Cardiac muscle cell (in vitro differentiated cells and primary cell): ENCODE results near the gene PRKAG2. TPM values are rescaled to one million over a fixed set of nuclear protein-coding genes. Genes with fewer than 3 reads are reported as not detected.
"Not testable (repeated sequence)": the region's sequence is repeated elsewhere in the genome, so short reads cannot be mapped to it uniquely, and the experiment has no call there.

Experiments used
- DNase-seq, 2 donors: peaks; one replicate each; pipeline versions ENCODE4 v3.0.0 to v3.0.0-alpha.2; 2010 to 2017; ENCODE audit warnings: low read depth in 1 of 2, low spot score in 1 of 2
- H3K27ac ChIP-seq: fragments of 200-600 bp; sonication (generic); 2 replicates; pipeline ENCODE4 v1.5.1; 2016
- H3K27me3 ChIP-seq: fragments of 200-600 bp; sonication (generic); 2 replicates; pipeline ENCODE4 v1.6.0; 2016; ENCODE audit warnings: control low read depth
- H3K36me3 ChIP-seq: fragments of 200-600 bp; sonication (generic); 2 replicates; pipeline ENCODE4 v1.5.1; 2016; ENCODE audit warnings: control low read depth
- H3K4me1 ChIP-seq: fragments of 200-600 bp; sonication (generic); 2 replicates; pipeline ENCODE4 v1.8.1; 2017; ENCODE audit warnings: low read depth, mild to moderate bottlenecking, mixed run types
- H3K4me3 ChIP-seq: fragments of 200-600 bp; sonication (generic); 2 replicates; pipeline ENCODE4 v1.5.1; 2016; ENCODE audit warnings: mild to moderate bottlenecking
- H3K9me3 ChIP-seq: fragments of 200-600 bp; sonication (generic); 2 replicates; pipeline ENCODE4 v1.5.1; 2017; ENCODE audit warnings: low read depth, mild to moderate bottlenecking, control low read depth
- polyA plus RNA-seq: library from polyadenylated mRNA; unstranded; fragments of >200 nt; fragmentation: Nextera tagmentation; extraction: Ambion mirVana; gene quantifications from 2 replicates; pipeline ENCODE4 v1.2.1, GENCODE V29; 2016
- total RNA-seq: library from RNA; depleted of rRNA; stranded (reverse); fragments of >200 nt; gene quantifications from 2 replicates; pipeline ENCODE4 v1.2.3, GENCODE V29; 2016
- TF ChIP-seq, protein P1 (sequence below): IDR thresholded peaks from 2 replicates; pipeline ENCODE4 v1.5.1; 2012; ENCODE audit warnings: low read depth, mild to moderate bottlenecking, low read length

PRKAG2 gene
- total and polyA plus RNA-seq, 2 experiments from 2014 or later, result 43.4 to 85.3 TPM

DNA sequence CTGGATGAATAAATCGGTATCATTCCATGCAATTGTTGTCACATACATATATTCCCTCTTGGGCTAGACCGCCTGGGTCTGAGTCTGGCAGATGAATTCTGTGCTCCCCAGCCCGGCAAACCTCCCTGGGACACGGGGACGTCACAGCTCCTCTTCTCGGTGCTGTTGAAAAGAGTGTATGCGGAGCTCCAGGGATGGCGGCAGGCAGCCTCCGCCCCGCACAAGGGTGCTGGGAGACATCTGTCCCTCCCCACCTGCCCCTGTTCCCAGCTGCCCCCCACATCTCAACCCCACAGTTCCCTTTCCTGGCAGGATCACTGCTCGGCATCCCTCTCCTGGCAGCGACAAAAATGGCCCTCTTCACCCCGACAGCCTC is 32.1 kb downstream of the PRKAG2 start:
- H3K27ac ChIP-seq, result no peak overlapping the region

DNA sequence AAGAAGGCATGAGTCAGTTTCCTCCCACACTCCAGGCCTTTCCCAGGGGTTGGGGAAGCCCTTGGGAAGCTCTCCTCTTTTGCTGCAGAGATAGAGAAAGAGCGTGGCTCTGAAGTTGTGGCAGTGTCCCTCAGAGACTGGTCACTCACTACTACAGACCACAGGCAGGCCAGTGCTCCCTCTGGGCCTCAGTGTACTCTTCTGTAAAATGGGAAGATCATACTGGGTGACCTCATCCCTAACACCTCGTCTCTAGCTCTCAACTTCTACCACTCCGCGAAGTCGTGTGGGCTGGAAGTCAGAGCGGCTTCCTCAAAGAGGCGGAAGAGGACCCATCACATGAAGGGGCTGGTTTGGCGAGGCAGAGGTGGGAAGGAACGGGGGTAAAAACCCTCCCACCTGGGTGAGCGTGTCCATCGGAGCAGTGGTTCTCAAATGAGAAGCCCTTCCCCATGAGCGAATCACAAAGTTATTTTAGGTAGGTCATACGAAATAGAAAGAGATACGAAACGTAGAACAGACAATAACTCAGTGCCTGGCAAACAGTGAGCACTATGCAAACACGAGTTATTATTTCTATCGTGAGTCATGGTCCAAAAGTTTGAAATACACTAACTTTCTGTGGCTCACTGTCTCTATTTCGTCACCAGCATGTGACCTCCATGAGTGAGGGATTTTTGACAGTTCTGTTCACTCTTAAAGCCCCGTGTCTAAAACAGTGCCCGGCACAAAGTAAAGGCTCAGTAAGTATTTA is 32.7 kb downstream of the PRKAG2 start:
- H3K4me1 ChIP-seq, result no peaks in the 10 kb centered on the region
- no peaks in the 10 kb centered on the region for H3K27me3 ChIP-seq
- H3K27ac ChIP-seq, result no peak overlapping the region
- peak in 1 of 2 donors; percentile 60 for DNase-seq
- H3K36me3 ChIP-seq, result no peaks in the 10 kb centered on the region
- TF ChIP-seq, protein P1, sequence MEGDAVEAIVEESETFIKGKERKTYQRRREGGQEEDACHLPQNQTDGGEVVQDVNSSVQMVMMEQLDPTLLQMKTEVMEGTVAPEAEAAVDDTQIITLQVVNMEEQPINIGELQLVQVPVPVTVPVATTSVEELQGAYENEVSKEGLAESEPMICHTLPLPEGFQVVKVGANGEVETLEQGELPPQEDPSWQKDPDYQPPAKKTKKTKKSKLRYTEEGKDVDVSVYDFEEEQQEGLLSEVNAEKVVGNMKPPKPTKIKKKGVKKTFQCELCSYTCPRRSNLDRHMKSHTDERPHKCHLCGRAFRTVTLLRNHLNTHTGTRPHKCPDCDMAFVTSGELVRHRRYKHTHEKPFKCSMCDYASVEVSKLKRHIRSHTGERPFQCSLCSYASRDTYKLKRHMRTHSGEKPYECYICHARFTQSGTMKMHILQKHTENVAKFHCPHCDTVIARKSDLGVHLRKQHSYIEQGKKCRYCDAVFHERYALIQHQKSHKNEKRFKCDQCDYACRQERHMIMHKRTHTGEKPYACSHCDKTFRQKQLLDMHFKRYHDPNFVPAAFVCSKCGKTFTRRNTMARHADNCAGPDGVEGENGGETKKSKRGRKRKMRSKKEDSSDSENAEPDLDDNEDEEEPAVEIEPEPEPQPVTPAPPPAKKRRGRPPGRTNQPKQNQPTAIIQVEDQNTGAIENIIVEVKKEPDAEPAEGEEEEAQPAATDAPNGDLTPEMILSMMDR, result no peak
- no peak overlapping the region for H3K4me3 ChIP-seq
- H3K9me3 ChIP-seq, result no peaks in the 10 kb centered on the region

More for the DNA sequence above, 32.1 kb downstream of the PRKAG2 start:
- Histone ChIP-seq H3K27me3 (no peaks in the 10 kb centered on the region), H3K36me3 (no peaks in the 10 kb centered on the region), H3K9me3 (no peaks in the 10 kb centered on the region), H3K4me3 (no peak overlapping the region), H3K4me1 (no peaks in the 10 kb centered on the region)
- TF ChIP-seq, protein P1, result no peak
- DNase-seq, result no peak

DNA sequence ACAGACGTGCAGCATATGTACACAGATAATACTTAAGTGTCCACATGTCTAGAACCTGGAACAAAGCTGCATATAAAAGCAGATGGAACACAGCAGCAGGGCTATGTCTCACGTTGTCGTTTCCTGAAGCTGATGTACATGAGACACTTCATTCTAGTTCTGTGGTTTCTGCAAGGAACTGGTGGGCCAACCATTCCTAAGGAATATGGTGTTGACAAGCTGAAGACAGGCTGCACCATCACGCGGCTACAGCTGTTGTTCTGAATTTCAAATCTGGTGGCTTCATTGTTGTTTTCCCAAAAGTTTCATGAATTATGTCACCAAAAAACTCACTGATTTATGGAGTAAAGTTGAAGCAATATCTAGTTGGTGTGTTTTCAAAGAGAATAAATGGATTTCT is 33.7 kb downstream of the PRKAG2 start:
- DNase-seq, result peak in 1 of 2 donors; percentile 50
- H3K4me3 ChIP-seq, result no peak overlapping the region
- no peak overlapping the region for H3K27ac ChIP-seq
- H3K9me3 ChIP-seq, result no peaks in the 10 kb centered on the region
- TF ChIP-seq, protein P1, result no peak
- no peaks in the 10 kb centered on the region for H3K4me1 ChIP-seq
- no peaks in the 10 kb centered on the region for H3K36me3 ChIP-seq
- H3K27me3 ChIP-seq, result no peaks in the 10 kb centered on the region

DNA sequence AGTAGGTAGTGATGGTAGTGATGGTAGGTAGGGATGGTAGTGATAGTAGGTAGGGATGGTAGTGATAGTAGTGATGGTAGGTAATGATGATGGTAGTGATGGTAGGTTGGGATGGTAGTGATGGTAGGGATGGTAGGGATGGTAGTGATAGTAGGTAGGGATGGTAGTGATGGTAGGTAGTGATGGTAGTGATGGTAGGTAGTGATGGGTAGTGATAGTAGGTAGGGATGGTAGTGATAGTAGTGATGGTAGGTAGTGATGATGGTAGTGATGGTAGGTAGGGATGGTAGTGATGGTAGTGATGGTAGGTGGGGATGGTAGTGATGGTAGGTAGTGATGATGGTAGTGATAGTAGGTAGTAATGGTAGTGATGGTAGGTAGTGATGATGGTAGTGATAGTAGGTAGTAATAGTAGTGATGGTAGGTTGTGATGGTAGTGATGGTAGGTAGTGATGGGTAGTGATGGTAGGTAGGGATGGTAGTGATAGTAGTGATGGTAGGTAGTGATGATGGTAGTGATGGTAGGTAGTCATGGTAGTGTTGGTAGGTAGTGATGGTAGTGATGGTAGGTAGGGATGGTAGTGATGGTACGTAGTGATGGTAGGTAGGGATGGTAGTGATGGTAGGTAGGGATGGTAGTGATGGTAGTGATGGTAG is 35.4 kb downstream of the PRKAG2 start:
- not testable (repeated sequence) for H3K4me3 ChIP-seq, DNase-seq, H3K9me3 ChIP-seq, H3K27ac ChIP-seq, H3K27me3 ChIP-seq, H3K4me1 ChIP-seq, H3K36me3 ChIP-seq

DNA sequence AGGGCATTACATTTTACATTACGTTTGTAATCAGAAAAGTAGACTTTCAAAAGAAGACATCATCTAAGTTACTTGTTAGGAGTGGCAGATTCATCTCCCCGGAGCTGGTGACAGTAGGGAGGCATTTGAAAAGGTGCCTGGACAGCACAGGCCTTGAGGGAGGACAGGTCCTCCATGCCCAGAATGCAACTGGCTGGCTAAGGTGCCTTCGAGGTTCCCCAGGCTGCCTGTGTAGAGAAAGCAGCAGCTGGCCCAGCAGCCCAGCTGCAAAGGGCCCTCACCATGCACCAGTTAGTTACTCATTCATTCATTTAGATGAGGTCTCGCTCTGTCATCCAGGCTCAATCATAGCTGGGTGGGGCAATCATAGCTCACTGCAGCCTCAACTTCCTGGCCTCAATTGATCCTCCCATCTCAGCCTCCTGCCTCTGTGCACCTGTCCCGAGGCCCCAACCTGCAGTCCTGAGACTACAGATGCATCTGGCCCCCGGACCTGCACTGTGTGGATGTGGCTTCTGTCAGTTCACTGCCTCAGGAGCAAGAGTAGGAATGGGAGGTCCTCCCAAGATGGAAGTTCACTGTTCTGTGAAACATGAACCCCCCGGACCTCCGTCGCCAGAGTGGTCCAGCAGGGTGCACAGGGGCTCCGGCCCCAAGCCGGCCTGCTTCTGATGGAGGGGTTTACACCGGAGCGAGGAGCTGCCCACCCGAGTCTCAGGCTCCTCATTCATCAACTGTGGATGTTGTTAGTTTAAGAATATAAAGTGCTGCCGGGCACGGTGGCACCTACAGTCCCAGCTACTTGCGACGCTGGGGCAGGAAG is 36.6 kb downstream of the PRKAG2 start:
- Histone ChIP-seq H3K27me3 (no peaks in the 10 kb centered on the region), H3K27ac (no peak overlapping the region), H3K4me3 (no peak overlapping the region), H3K36me3 (no peaks in the 10 kb centered on the region), H3K4me1 (peaks cover 5% of the 10 kb centered on the region), H3K9me3 (no peaks in the 10 kb centered on the region)
- DNase-seq, result no peak
- TF ChIP-seq, protein P1, result no peak
